PFSK-1 (cell line): Measurements from ENCODE around the gene RAET1L.

Experiments used
- FOXP2 ChIP-seq: optimal IDR thresholded peaks from 2 replicates; pipeline ENCODE3; 2011; ENCODE audit warnings: borderline replicate concordance, control low read depth, inconsistent platforms; ENCODE audit not compliant: insufficient read depth; ENCODE audit errors: extremely low read length, extremely low read depth
- POLR2AphosphoS5 ChIP-seq: IDR thresholded peaks from 2 replicates; pipeline ENCODE4 v1.6.1; 2012; ENCODE audit warnings: low read depth, mild to moderate bottlenecking, control low read depth, low read length, moderate library complexity
- REST ChIP-seq, 2 experiments: IDR thresholded peaks; 2 replicates each; pipeline versions ENCODE4 v1.6.1 to v1.8.0; 2011 to 2012; ENCODE audit warnings: low read depth in 2 of 2, low read length in 2 of 2, control low read depth in 1 of 2, inconsistent platforms in 1 of 2, mild to moderate bottlenecking in 1 of 2, moderate library complexity in 1 of 2; ENCODE audit not compliant: insufficient read depth in 1 of 2
- SIN3A ChIP-seq: IDR thresholded peaks from 2 replicates; pipeline ENCODE4 v1.6.1; 2012; ENCODE audit warnings: mild to moderate bottlenecking, low read length, moderate library complexity, borderline replicate concordance; ENCODE audit not compliant: insufficient read depth
- TAF1 ChIP-seq: IDR thresholded peaks from 2 replicates; pipeline ENCODE4 v1.6.1; 2012; ENCODE audit warnings: low read length, control low read depth, borderline replicate concordance; ENCODE audit not compliant: insufficient read depth

Gene RAET1L

GRCh38 chr6:149969635-149970034 lies 55.7 kb downstream of the RAET1L start:
- TF ChIP-seq FOXP2 (no peak), TAF1 (no peak), REST (IDR thresholded peaks at IDR 0.05; ENCODE audit: insufficient read depth in 1 of 2, low read depth in 2 of 2, low read length in 2 of 2) (no peak), POLR2AphosphoS5 (no peak), SIN3A (no peak)
